IPS-NIHi11 (cell line): Measurements from ENCODE around the gene LHX4.

Experiments
- DNase-seq: peaks from one replicate; pipeline ENCODE4 v3.0.0; 2012; ENCODE audit warnings: mixed read lengths, low spot score

Gene LHX4

DNA sequence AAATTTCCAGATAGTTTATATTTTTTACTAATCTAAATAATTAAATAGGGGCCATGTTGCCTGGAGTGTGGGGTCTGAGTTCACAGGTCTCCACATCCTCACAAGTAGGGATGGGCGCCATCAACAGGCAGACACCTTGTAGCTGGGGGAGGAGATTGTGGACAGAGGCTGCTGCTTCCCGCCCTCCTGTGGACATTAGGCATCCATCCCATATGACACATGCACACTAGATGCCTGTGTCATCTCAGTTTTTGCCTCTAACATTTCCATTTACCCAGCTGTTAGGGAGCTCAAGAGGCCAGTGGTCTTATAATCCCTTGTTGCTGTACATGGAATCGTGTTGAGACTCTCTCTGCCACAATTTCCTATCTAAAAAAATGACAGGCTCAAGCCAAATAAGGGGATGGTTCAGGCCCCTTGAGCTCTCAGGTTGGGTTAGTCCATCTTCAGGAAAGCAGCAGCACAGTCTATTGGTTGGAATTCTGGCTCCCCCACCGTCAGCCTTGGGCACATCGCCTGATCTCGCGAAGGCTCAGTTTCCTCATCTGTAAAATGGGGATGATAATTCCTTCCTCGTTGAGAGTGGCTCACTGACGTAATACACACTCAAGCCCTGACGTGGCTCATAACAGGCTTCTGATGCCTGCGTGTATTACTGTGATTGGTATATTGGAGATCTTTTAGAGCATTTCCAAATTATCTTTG is 13.6 kb downstream of the LHX4 start:
- DNase-seq: no peak

DNA sequence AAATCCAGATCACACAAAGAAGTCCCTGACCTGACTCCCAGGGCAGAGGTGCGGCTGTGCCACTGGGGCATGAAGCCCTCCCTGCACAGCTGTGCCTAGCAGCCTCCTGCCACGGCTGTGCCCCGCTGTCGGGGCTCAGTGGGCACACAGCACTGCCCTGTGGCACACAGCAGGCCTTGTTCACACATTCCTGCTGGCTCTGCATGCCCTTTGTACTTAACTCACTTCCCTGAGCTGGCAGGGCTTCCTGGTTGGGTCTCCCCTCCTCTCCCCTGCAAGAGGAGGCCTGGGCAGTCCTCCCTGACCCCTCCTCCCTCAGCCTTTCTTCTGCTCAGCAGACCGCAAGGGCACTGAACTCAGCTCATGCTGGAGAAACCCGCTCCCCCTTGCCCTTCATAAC is 14.8 kb downstream of the LHX4 start:
- DNase-seq: no peak

DNA sequence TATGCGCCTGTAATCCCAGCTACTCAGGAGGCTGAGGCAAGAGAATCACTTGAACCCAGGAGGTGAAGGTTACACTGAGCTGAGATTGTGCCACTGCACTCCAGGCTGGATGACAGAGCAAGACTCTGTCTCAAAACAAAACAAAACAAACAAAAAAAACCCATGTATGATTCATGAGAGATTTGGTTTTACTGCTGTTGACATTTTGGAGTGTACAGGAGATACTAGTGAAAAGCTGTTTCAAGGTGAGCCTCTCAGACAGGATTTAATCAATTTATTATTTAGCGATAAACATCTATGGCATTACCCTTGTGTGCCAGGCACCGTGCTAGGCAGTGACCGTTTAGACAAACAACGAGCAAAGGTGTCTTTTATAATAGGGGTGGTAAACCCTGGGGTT is 16.5 kb downstream of the LHX4 start:
- DNase-seq: no peak

DNA sequence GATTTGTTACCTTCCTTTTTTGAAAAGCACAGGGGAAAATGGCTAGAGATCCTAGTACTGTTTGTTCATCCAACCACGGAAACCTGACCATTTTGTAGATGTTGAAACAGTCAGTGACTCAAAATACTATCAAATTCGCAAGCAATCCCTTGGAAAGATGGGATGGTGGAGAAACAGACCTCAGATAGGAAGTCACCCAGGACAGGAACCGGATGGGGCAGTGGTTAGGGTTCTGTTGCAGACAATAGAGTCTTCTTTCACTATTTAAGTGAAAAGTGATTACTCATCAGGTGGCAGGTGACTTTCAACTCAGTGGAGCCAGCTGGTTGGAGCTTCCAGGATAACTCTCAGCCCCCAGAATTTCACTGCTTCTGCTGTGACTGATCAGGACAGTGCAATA is 17.0 kb downstream of the LHX4 start:
- no peak for DNase-seq

DNA sequence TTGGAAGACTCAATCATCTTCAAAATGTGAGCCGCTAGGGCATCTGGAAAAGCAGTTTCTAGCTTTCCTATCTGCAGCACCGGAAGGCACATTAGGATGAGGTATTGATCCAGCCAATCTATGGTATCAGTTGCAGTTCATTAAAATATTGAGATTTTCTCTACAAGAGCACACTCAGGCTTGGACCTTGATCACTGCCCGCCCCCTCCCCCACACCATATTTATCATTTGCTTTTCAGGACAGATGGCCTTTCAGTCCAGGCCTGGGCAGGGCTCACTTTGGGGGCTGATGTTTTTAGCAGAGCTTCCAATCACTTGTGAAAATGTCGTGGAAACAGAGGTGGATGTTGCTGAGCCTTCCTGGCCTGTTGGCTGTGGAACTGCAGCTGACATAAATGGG is 17.5 kb downstream of the LHX4 start:
- DNase-seq: no peak

DNA sequence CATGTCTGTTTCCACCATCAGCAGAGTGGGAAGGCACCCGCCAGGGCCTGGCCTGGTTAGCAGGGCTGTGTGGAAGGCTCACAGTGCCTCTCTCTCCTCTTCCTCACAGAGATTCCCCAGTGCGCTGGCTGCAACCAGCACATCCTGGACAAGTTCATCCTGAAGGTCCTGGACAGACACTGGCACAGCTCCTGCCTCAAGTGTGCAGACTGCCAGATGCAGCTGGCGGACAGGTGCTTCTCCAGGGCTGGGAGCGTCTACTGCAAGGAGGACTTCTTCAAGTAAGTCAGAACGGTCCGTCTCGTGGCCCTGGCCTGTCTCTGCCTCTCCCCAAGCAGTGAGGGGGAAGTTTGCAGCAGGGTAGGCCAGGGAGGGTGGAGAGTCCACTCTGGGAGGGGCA is 18.1 kb downstream of the LHX4 start:
- no peak for DNase-seq

DNA sequence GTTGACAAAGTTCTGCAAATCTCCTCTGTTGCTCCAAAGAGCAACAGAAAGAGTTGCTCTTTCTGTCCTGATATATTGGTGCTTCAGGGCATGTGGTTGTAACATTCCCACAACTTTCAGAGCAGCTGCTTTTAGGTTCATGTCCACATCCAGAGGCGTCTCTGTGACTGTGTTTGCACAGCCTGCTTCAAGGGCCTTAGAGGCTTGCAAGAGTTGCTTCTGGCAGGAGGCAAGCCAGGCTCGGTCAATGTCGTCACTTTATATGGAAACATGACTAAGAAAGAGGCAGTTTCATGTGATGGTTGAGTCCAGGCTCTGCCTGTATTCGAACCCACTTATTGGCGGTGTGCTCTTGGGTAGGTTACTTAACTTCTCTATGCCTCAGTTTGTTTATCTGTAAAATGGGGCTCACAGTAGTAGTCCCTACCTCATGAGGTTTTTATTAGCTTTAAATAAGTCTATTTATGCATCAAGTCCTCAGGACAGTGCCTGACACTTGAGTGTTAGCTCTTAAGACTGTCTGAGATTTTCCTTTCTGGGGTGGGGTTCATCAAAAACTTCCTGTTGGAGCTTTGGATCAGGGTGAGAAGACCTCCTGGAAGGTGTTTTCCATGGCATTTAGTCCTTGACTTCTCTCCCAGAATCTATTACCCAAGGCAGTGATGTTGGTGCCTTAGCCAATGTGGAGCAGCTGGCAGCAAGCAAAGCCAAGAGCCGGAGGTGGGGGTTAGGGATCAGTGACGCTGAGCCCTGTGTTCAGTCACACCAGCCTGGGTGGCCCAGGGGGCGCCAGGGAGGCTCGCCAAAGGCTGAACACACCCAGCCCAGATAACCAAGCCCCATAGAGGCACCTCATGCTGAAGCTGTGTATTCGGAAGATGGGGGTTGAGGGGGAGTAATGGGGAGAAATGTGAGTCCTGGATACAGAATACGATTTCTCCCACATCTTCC is 18.9 kb downstream of the LHX4 start:
- DNase-seq: peak; percentile 70

DNA sequence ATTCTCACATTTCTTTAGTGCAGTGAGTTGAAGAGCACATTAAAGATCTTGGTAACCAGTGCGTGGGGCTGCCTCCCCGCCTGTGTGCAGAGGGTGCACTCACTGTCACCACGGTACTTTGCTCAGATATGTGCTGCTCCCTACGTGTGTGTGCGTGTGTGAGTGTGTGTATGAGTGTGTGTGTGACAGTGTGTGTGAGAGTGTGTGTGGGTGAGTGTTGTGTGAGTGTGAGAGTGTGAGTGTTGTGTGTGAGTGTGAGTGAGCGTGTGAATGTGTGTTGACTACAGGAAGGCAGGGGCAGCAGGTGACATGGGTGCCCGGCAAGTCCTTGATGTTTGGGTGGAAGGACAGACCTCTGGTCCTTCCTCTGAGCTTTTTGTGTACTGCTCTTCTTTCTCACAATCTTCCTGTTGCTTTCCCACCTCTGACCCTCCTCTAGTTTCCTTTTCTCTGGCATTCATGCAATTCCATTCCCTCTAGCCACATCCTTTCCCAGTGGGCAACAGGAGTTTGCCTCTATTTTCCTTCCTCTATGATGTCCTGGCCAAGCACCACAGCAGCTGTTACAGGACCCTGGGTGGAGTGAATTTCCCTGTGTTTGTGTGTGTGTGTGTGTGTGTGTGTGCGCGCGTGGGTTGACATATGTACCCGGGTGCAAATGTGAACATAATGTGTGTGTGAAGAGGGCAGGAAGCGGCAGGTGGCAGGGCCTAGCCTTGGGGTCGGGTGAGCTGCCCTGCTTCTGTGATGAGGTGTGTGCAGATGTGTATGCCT is 19.8 kb downstream of the LHX4 start:
- no peak for DNase-seq

DNA sequence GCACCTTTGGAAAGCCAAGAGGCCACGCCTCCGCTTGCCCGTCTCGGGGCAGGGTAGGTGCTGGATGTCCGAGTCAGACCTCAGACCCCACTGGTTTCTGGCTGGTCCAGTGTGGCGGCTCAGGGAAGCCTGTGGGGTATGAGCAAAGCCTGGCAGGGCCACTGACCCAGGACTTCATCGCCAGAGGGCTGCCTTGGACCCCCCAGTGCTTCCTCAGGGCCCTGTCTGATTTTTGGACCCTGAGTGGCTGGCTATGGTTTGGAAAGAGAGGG is 20.4 kb downstream of the LHX4 start:
- no peak for DNase-seq

DNA sequence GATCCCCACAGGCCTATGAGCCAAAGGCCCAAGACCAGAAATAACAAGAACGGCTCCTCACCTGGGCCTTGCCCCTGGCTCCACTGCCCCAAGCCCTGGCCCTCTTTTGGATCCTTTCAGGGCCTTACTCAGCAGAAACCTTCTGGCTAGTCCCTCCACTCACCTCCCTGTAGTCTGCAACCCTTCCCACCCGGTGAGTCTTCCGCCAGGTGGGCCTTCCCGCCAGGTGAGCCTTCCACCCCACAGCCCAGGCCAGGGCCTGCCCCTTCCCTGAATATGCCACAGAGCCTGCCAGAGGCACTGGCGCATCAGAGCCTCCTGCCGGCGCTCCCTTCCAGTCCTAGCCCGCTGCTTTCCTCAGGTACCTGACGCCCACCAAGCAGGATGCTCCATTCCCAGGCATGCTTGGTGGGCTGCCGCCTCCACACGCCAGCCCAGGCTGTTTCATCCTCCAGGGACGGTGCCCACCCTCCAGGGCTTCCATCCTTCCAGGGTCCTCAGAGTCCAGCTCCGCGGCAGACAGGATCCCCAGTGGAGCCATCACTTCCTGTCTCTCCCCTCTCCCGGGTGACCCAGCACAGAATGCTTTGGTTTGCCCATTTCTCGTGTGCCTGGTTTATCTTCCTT is 20.9 kb downstream of the LHX4 start:
- DNase-seq: no peak

DNA sequence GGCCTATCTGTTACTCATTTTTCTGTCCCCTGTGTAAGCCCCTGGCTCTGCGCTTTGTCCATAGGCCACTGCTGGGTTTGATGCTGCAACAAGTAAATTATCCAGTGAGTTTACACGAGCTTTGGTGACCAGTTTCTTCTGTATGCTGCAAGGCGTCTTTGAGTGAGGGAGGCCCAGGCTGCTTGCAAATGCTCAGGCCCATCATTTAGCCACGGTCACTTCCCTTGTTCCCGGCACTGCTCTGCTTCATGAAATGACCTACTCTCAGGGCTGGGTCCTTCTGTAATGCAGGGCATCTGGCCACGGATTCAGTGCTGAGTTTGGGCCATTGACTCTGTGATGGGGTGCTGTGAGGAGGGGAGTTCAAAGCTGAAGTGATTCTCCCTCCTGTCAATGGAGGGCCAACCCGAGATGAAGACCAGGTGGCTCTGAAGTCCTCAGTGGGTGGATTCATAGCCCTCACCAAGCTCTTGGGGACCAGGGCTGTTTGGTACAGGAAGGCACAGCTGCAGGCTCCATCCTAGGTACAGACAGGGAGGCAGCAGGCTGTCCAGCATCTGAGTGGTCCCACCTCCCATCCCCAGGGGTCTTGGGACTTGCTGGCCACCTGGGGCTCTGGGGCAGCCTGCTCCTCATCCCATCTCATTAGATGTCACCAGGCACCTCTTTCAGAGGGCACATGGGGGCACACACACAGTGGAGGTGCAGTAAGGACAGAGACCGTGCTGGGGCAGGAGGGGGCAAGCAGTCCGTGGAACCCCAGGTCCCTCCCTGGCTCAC is 21.7 kb downstream of the LHX4 start:
- no peak for DNase-seq

DNA sequence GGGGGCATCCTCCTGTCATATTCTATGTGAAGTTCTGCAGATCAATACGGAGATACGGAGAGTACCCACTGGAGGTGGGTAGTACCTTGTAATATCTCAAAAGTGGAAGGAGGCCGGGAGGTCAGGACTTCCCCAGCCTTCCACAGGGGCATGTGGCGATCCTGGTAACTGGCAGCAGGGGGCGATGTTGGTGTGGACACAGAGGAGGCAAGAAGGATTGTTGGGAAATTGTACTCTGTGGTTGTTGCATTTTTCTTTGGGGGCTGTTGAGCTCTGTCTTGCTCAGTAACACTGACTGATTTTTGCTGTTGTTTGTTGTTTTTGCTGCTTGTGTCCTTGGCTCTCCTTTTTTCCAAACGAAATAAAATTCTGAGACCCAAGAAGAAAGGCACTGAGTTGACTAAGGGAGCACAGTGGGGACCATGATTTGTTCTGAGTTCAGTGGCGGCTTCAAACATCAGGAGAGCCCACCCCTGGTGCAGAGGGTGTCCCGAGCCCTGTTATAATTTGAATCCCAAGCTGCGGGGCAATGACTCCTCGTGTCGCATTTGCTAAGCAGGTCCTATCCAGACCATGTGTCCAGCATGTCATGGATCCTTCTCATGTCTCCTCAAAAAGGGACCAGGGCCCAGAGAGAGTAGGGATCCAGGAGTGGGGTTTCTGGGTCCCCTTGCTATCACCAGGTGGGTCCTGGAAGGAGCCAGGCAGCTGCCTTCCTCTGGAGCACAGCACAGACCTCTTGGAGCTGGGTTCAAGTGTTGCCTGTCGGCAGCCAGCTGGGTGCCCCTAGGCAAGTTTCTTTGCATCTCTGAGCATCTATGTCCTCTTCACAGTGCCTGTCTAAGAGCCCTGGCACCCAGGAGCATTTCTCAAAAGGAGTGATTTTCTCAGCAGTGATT is 22.8 kb downstream of the LHX4 start:
- DNase-seq: peak; percentile 74

DNA sequence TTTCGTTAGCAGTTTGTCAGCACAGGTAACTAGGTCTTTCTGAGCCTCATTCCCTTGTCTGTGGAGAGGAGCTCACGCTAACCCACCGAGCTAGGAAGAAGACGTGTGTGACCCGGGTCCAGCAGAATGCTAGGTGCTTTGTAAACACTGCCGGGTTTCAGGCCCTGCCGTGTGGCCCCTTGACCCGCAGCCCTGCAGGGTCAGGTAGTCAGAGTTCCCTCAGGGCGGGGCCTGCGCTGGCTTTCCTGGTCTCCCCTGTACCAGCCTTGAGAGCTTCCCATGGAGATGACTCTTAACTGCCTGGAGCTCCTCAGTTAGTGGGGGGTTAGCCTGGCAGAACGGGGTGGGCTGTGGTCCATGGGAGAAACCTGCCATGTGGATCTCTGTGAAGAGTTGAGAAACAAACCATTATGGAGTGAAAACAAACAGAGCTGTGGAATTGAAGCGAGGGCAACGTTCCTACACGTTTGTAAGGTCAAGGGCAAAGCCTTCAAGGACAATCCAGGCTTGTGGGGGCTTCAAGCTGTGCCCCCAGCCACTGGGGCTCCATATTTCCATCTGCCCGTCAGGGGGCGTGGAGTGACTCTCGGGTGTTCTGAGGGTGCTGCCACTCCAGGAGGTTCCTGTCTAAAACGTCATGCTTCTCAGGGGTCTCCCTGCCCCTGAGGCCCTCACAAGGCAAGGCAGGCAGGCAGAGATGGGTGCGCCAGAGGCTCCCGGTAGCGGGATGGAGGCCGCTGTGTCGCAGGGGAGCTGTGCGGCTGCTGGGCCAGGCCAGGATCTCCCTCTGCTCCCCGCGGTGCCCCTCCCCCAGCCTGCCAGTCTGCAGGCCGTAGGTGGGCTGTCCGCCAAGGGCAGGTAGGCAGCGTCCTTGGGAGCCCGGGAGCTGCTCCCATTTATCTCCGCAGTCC is 23.8 kb downstream of the LHX4 start:
- no peak for DNase-seq

DNA sequence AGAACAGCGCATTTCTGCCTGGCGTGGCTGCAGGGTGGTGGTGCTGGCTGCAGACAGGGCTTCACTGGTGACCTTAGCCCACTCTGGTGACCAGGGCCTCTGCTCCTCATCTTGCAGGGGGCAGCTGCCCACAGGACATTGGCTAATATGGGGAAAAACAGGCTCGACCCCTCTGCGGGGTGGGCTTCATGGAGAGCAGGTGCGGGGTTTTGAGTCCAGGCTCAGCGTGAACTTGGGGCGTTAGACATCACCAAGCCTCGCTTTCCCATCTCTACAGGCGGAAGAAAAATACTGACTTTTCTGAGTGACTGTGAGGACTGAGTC is 24.4 kb downstream of the LHX4 start:
- DNase-seq: no peak

DNA sequence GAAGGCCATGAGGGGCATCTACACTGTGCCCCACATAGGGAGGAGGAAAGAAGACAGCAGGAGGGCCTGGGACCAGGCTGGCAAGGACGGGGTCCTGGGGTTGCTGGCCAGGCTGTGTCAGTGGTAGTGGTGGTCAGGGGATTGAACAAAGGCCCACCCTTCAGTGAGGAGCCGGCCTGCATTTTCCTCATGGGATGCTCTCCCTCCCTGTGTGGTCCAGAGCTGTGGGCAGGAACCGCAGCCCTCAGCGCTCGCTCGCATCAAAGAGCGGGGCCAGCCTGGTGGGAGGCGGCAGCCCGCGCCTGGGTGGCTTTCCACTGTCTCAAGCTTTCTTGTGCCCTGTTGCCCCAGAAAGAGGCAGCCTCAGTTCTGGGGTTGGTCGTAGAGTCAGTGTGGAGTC is 24.8 kb downstream of the LHX4 start:
- DNase-seq: no peak

DNA sequence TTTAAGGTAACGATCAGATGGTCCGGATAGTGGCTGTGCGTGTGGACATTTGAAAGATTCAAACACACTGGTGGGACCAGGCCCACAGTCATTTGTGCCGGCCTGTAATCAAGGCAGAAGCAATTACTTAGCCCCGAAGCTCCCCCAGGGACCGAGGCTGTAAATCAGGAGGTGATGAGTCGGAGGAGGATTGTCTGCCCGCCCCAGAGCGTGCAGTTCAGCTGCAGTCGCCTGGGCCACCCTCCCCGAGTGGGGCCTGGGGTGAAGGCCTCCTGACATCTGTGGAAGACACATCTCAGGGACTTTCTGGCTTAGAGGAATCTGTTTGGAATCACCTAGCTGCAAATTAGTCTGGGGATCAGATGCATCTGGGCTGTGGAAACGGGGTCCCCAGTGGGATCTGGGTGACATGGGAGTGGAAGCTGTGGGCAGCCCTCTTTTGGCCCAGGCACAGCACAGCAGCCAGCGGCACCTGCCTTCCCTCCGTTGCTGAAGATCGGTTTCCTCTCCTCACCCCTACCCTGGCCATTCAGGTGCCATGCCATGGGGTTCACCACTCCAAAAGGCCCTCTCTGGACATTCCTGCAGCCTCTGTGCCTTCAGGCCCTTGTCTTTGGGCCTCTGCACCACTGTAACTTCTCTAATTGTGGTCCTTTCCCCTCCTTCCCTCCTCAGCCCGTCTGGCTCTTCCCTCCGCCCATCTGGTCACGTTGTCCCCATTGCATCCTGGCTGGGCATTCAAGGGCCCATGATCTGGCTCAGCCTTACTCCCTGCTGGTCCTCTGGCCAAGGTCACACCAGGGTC is 25.7 kb downstream of the LHX4 start:
- no peak for DNase-seq

DNA sequence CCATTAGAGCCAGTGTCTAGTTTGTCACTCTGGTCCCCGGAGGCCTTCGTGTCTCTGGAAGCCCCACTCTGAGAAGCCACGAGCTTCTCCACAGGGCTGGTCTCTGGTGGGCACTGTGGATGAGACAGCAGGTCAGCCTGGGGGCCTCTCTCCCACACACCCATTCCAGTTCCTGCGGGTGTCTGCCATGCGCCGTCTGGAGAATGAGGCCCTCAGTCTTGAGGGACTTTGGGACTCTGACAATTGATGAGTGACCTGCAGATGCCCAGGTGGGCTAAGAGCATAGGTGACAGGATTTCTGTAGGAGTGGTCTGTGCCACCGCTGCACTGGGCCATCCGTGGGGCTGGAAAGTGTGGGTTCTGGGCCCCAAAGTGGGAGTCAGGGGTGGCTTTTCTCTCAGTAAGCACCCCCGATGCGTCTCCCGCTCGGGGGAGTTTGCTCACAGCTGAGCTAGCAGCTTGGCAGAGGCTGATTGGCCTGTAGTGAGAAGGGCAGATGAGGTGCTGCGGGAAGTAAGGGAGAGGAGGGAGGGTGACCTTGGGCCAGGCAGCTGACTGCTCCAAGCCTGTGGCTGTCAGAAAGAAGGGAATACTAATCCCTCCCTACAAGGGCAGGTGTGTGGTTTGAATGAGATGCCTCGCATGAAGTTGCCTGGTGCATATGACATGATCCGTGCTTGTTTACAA is 26.4 kb downstream of the LHX4 start:
- DNase-seq: no peak

DNA sequence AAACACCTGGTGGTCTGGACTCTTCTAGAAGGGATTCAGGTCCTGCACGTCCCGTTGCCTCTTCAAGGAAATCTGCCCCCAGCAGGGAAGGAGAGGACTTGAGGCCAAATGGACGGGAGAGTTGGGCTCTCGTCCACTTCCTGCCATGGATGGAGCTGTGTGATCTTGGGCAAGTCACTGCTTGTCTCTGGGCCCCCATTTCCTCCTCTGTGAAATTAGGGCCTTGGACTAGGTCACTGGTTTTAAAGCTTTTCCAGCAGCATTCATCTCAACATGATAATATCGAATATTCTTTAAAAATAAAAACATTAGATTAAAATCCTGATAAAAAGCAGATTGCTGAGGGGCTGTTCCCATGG is 26.9 kb downstream of the LHX4 start:
- no peak for DNase-seq
